HL-60 (cell line): ENCODE measurements around the gene ARFIP2.
"Not testable (repeated sequence)": the region's sequence is repeated elsewhere in the genome, so short reads cannot be mapped to it uniquely, and the experiment has no call there.

Source experiments
- CTCF ChIP-seq: IDR thresholded peaks from one replicate; pipeline ENCODE4 v1.5.1; 2011; ENCODE audit warnings: low read length, control low read depth, inconsistent platforms; ENCODE audit not compliant: insufficient read depth
- POLR2AphosphoS5 ChIP-seq: IDR thresholded peaks from 2 replicates; pipeline ENCODE4 v1.6.1; 2012; ENCODE audit warnings: low read depth

GRCh38 chr11:6521946-6522345 is 40.8 kb upstream of the ARFIP2 start:
- not testable (repeated sequence) for TF ChIP-seq POLR2AphosphoS5, CTCF
